ENCODE measurements around the gene PAPLN.

Gene PAPLN

GRCh38 chr14:73263606-73264005 is 26.3 kb downstream of the PAPLN start:
- no peak for DNase-seq

- no peak for DNase-seq
Measured at GRCh38 chr14:73264080-73264884, 27.0 kb downstream of the PAPLN start.

- DNase-seq: no peak
Measured at GRCh38 chr14:73264885-73265720, 27.8 kb downstream of the PAPLN start.

GRCh38 chr14:73265721-73266046 is 28.4 kb downstream of the PAPLN start:
- no peak for DNase-seq

- DNase-seq: no peak
Measured at GRCh38 chr14:73266317-73266716, 29.0 kb downstream of the PAPLN start.

GRCh38 chr14:73267474-73267873 is 30.2 kb downstream of the PAPLN start:
- DNase-seq: no peak

- DNase-seq: no peak
Measured at GRCh38 chr14:73269729-73270531, 32.6 kb downstream of the PAPLN start.

GRCh38 chr14:73272393-73272792 is 35.1 kb downstream of the PAPLN start:
- no peak for DNase-seq

- DNase-seq: no peak
Measured at GRCh38 chr14:73273799-73274198, 36.5 kb downstream of the PAPLN start.

- DNase-seq: no peak
Measured at GRCh38 chr14:73276836-73277235, 39.5 kb downstream of the PAPLN start.

GRCh38 chr14:73277376-73277775 is 40.1 kb downstream of the PAPLN start:
- no peak for DNase-seq

GRCh38 chr14:73280903-73281302 is 43.6 kb downstream of the PAPLN start:
- DNase-seq: no peak

GRCh38 chr14:73283608-73284379 is 46.5 kb downstream of the PAPLN start:
- DNase-seq: no peak

- no peak for DNase-seq
Measured at GRCh38 chr14:73285979-73286378, 48.7 kb downstream of the PAPLN start.

GRCh38 chr14:73286598-73286997 is 49.3 kb downstream of the PAPLN start:
- no peak for DNase-seq

- no peak for DNase-seq
Measured at GRCh38 chr14:73287071-73287470, 49.8 kb downstream of the PAPLN start.

- no peak for DNase-seq
Measured at GRCh38 chr14:73289308-73289707, 52.0 kb downstream of the PAPLN start.

GRCh38 chr14:73289729-73290128 is 52.4 kb downstream of the PAPLN start:
- DNase-seq: no peak

GRCh38 chr14:73290279-73290678 is 53.0 kb downstream of the PAPLN start:
- DNase-seq: no peak

- no peak for DNase-seq
Measured at GRCh38 chr14:73293782-73294781, 56.8 kb downstream of the PAPLN start.

- DNase-seq: no peak
Measured at GRCh38 chr14:73295198-73295796, 58.0 kb downstream of the PAPLN start.
